IPS-18c (cell line): ENCODE measurements around the gene ITGA8.
"Not testable (repeated sequence)": the region's sequence is repeated elsewhere in the genome, so short reads cannot be mapped to it uniquely, and the experiment has no call there.

Experiments used
- H3K4me3 ChIP-seq: 2 replicates; pipeline ENCODE4 v1.7.0; 2013; ENCODE audit warnings: low read depth, mild to moderate bottlenecking, low read length, moderate library complexity; ENCODE audit not compliant: insufficient read depth
- H3K9me3 ChIP-seq: one replicate; pipeline ENCODE4 v1.6.1; 2013; ENCODE audit warnings: mild to moderate bottlenecking, low read length, moderate library complexity; ENCODE audit not compliant: control insufficient read depth, insufficient read depth

Gene ITGA8

DNA sequence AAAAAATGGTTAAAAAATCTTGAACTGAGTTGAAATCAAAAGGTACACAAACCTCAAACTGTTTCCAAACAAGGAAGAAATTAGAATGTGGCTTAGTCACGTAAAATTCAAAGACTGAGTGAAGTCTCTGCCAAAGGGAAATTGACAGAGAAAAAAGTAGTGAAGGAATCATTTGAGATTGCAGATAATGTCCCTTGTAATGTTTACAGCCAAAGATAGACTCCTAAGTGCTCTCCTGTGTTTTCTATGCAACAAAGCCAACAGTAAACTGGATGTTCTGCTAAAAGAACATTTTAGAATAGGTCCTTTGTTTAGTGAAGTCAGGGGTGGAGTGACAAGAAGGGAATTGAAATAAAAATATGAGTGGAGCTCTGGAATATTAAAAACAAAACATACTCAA is 117.9 kb downstream of the ITGA8 start:
- Histone ChIP-seq H3K4me3 (no peak overlapping the region), H3K9me3 (no peaks in the 10 kb centered on the region)

- Histone ChIP-seq H3K4me3 (no peak overlapping the region), H3K9me3 (no peaks in the 10 kb centered on the region)
These were observed 124.5 kb downstream of the ITGA8 start for GRCh38 chr10:15595260-15595659.

DNA sequence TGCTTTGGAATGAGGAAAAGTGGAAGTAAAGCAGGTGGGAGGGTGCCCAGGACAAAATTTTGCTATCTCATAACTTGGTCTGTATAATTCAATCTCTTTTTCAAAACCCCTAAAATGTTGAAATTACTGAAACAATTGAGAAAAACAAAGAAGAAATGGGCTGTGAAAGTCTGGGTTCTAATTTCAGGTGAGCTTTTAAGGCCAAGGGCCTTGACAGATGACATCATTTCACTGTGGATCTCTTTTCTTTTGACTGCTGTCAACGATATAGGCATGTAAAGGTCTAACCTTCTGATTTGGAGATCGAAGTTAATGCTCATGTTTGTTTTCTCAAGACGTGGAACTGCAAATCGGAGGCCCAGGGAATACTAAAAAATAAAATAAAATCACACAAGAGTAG is 127.8 kb downstream of the ITGA8 start:
- Histone ChIP-seq H3K4me3 (no peak overlapping the region), H3K9me3 (no peaks in the 10 kb centered on the region)

DNA sequence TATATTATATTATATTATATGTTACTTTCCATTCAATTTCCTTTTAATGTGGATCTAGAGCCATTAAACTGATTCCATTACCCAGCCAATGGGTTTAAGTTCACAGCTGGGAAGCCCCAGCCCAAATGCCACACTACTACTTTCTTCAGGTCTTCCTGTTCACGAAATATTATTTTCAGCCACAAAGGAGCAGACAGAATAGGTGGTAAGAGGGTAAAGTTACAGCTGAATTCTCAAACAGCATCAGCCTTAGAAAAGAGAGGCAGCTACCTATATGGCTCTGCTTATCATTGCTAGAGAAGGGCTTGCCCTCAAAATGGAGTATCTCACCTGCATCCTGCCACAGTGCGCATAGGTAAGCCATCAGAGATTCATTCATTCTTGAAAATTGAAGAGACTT is 128.3 kb downstream of the ITGA8 start:
- no peak overlapping the region for H3K4me3 ChIP-seq
- no peaks in the 10 kb centered on the region for H3K9me3 ChIP-seq

DNA sequence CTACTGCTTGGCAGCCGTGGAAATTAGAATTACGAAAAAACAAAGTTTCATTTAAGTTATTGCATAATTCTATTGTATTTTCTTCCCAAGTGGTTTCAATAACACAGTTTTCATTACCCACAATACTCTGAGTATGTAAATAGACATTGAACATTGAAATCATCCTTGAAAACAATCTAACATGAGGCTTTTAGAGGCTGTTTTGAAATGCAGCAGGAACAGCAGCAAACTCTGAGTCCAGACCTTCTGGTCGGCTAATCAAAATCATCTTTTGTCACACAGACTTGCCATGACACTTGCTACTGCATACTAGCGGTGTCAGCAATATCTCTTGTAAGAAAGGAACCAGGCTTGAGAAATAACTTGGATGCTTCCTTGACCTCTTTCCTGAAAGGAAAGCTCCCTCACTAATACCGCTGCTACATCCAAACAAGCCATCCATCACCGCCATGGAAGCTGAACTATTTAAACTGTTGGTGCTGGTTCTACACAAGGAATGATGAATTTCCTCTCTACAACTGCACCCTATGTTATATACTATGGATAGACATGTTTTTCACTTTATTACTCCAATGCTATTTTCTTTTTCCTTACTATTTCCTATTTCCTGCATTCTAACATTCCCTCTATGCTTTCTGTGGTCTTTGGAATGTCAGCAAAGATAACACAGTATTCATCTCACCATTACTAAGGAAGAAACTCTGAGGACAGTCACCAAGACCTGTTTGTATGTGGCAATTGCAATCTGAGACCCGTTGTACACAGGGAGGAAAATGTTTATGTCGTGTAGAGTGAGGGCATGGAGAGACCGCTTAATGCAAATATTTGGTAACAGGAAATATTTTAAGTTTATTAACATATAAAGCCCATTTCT is 130.8 kb downstream of the ITGA8 start:
- no peaks in the 10 kb centered on the region for H3K9me3 ChIP-seq
- no peak overlapping the region for H3K4me3 ChIP-seq

GRCh38 chr10:15588151-15588550 is 131.6 kb downstream of the ITGA8 start:
- no peak overlapping the region for H3K4me3 ChIP-seq
- H3K9me3 ChIP-seq, result no peaks in the 10 kb centered on the region

DNA sequence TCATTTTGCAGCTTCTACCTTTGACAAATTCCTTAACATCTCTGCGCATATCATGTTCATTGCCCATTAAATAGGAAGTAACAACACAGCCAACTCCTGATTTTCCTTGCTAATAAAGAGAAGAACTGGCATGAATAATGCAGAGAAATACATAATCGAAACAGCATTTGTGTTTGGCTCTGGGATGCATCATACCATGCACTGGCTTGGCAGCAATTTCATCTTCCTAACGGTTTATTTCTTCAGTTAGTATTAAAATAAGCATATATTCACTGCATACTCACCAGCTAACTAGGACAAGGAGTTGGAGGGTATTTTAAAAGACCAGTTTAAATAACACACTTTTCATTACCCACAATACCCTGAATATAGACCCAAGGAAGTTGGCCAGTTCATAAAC is 132.5 kb downstream of the ITGA8 start:
- H3K9me3 ChIP-seq, result no peaks in the 10 kb centered on the region
- H3K4me3 ChIP-seq, result no peak overlapping the region

- H3K4me3 ChIP-seq, result no peak overlapping the region
- no peaks in the 10 kb centered on the region for H3K9me3 ChIP-seq
These were observed 134.4 kb downstream of the ITGA8 start for GRCh38 chr10:15585303-15585715.

DNA sequence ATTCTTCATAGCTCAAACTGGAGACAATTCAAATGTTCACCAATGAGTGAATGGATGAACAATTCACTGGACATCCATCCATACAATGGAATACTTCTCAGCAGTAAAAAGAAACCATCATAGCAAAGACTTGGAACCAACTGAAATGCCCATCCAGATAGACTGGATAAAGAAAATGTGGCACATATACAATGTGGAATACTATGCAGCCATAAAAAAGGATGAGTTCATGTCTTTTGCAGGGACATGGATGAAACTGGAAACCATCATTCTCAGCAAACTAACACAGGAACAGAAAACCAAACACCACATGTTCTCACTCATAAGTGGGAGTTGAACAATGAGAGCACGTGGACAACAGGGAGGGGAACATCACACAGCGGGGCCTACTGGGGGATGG is 136.8 kb downstream of the ITGA8 start:
- H3K9me3 ChIP-seq, H3K4me3 ChIP-seq: not testable (repeated sequence)

- Histone ChIP-seq H3K9me3 (no peaks in the 10 kb centered on the region), H3K4me3 (no peak overlapping the region)
These were observed 140.1 kb downstream of the ITGA8 start for GRCh38 chr10:15579605-15580004.

DNA sequence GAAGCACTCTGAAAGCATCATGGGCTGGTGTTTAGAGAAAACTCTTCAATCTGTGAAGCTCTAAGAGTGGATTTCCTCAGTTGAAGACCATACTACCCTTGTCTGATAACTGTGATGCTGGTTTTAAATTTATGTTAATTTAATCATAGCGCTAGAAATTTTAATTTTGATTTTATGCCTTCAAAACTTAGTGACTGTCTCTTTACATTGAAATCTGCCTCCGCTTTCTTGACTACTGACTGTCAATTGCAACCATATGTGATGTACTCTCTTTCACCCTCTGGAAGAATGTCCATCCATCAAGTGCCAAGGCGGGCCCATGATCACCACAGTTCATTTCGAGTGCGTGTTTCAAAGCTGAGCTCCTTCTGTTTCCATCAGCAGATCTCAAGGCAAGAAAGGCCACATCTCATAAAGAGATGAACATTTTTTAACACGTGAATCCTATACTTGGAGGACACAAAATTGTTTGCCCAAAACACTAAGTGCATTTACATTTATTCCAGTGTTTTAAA is 147.1 kb downstream of the ITGA8 start:
- Histone ChIP-seq H3K9me3 (no peaks in the 10 kb centered on the region), H3K4me3 (no peak overlapping the region)

DNA sequence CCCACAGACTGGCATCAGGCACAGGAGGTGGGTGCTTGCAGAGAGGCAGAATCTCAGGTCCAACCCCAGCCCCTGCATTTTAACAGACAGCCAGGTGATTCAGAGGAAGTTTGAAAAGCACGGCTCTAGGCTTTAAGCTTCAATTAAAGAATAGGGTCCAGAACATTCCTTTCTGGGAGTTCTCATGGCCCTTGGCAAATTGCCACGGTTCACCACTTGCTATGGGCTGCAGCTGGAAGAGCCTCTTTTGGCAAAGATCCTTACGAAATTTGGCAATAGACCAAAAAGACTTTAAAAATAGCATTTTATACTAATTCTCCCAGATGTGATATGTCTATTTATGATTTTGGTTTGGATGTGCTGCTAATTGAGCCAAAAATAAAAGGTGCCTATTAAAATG is 148.1 kb downstream of the ITGA8 start:
- H3K4me3 ChIP-seq, result no peak overlapping the region
- no peaks in the 10 kb centered on the region for H3K9me3 ChIP-seq

DNA sequence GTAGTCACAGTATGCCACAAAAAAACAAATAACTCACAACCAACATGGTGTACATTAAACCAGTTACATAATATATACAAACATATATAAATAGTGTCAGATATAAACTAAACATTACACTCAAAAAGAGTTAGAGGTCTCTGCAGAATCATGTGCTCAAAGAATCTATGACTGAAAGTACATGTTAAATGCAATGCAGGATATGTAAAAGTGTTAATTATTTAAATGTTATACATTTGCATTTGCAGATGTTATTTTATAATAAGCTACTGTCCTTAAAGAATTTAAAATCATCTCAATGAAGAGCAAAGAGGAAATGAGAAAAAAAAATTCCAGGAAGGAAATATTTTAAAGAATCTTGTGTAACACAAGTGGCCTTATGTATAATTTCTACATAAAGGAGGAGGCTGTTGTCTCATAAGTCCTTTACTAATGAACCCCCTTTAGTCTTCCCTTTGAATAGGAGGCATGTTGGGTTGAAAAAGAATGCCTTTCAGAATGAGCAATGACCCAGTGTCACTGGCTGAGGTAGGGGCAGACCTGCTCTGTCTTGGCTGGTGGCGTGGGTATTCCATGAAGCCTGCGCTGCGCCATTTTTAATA is 148.9 kb downstream of the ITGA8 start:
- no peak overlapping the region for H3K4me3 ChIP-seq
- H3K9me3 ChIP-seq, result no peaks in the 10 kb centered on the region

GRCh38 chr10:15567952-15568351 is 151.8 kb downstream of the ITGA8 start:
- H3K4me3 ChIP-seq, result no peak overlapping the region
- H3K9me3 ChIP-seq, result no peaks in the 10 kb centered on the region

DNA sequence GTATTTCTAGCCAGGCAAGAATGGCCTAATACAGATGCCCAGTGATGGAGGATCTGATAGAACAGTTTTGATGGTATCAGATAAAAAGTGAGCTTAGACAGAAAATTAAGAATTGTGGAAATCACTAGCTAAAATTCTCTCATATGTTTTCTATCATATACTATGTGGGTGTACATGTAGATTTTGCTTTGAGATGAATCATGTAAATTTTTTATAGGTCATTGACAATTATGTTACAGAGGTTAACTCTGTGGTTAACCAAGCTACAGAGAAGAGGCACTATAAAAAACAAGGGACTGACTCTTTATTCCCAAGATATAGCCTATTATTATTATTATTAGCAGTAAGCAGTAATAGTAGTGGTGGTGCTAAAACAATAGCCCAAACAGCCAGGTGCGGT is 156.5 kb downstream of the ITGA8 start:
- H3K9me3 ChIP-seq, result no peaks in the 10 kb centered on the region
- H3K4me3 ChIP-seq, result no peak overlapping the region

DNA sequence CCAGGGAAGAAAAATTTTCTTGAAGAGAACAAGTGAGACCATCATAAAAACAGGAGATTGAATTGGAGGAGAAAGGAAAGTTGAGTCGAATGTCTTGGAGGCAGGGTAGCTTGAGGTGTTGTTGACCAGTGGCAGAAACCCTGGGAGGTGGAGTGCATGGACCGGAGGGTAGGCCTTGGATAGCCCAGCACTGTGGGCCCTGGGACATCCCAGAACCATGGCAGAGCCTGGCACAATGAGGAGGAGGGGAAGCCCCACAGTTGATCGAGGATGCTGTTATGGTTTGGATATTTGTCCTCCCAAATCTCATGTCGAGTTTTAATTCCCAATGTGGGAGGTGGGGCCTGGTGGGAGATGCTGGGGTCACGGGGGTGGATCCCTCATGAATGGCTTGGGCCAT is 157.1 kb downstream of the ITGA8 start:
- H3K4me3 ChIP-seq, result no peak overlapping the region
- no peaks in the 10 kb centered on the region for H3K9me3 ChIP-seq

DNA sequence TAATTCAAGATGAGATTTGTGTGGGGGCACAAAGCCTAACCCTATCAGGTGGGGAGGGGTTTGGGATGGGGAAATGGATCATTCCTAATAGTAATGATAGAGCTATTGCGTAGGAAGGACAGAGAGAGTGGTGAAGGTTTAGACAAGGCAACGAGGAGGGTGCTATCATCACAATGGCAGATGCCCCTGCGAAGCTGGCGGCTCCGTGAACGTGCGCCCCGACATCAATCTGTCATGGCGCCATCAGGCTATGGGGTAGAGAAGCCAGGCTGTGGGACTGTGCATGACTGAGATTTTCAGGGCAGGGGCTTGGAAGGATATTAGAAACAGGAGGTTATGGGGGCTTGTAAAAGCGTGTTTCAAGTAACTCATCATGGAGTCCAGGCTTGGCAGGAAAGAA is 157.6 kb downstream of the ITGA8 start:
- Histone ChIP-seq H3K9me3 (no peaks in the 10 kb centered on the region), H3K4me3 (no peak overlapping the region)

DNA sequence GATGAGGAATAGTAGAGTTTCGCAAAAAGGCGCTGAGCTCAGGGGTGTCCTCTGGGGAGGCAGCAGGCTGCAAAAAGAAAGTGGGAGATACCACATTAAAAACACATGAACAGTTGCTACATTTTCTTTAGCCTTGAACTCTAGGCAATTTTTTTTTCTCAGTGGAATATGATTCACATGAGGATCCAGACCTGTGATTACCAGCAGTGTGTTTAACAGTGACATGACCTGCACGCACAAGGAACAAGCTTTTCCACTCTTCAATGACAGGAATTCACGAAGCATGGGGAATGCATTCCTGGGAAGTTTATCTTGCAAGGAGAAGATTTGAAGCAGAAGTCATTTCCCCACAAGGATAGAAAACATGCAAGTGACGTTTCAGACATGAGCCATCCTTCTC is 161.6 kb downstream of the ITGA8 start:
- Histone ChIP-seq H3K9me3 (no peaks in the 10 kb centered on the region), H3K4me3 (no peak overlapping the region)
